Left cardiac atrium (tissue), 4 donors: ENCODE results near the gene IL17REL. TPM values are rescaled to one million over a fixed set of nuclear protein-coding genes. Genes with fewer than 3 reads are reported as not detected.

Experiments used
- ATAC-seq, 2 donors: fragments of 200-7000 bp; cut with Tn5 transposase; one replicate each; pipeline ENCODE4 v1.9.1; 2020; ENCODE audit warnings: mild to moderate bottlenecking in 2 of 2, moderate library complexity in 2 of 2
- DNase-seq: peaks from one replicate; pipeline ENCODE4 v3.0.0-alpha.2; 2020
- intact Hi-C, 2 donors: fragments of 100-400 bp; cut with DNase I; formaldehyde crosslinking; loops; one replicate each; pipeline versions ENCODE4 v1.14.1 to v1.15.1; 2022 to 2023
- total RNA-seq, 2 donors: library from RNA; stranded (reverse); fragmentation: NEBNext Ultra II Directional; extraction: Animal tissue kit (Norgen Biotek cat#: 25700); gene quantifications; one replicate each; pipeline ENCODE4 v1.2.1, GENCODE V29; 2021
- donor health status: DM: no; HTN: yes; CAD: no.
- donor health status: DM: no; HTN: yes; CAD: no; lungs with severe emphysema.
- donor health status: DM: yes; HTN: yes; CAD: no.
- donor health status: Dilated cardiomyopathy.

IL17REL gene
- total RNA-seq, 2 donors from 2014 or later, result not detected

DNA sequence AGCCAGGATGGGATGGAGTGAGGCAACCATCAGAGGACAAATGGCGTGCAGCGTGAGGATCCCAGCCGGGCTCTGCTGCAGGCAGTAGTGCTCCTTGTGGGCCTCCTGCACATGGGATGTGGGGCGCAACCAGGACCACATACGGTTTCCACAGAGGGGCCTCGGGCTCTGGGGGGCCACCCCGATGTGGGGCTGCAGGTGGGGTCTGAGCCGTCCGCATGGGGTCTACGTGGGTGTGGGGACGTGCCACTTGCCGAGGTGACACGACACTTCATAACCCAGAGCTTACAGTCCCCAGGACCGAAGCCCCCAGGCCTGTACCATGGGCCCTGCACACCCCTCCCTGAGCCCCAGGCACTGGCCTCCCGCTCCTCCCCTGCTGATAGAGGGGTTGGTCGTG, 34.8 kb upstream of the IL17REL start:
- ATAC-seq, result no peak
- DNase-seq, result no peak
- intact Hi-C loops, result no loop called here

- DNase-seq (no peak), ATAC-seq (no peak)
- intact Hi-C loops, result no loop called here
Observed at GRCh38 chr22:50046481-50047245, 34.1 kb upstream of the IL17REL start.

DNA sequence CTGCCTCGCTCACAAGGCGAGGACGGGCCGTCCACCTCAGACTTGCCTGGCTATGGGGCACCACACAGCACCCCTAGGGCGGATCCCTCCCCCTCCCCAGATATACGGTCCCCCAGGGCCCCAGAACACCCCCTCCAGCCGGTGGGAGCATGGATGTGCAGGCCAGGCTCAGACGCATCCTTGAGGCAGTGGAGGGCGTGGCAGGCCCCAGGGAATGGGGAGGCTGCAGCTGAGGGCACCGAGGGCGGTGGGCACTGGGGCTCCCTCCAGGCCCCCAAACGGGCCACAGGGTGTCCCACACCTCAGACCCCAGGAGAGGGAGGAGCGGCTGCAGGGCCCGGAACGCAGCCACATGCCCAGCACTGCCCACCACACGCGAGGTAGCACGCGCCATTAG, 33.5 kb upstream of the IL17REL start:
- intact Hi-C loops, result no loop called here
- DNase-seq (no peak), ATAC-seq (no peak)

DNA sequence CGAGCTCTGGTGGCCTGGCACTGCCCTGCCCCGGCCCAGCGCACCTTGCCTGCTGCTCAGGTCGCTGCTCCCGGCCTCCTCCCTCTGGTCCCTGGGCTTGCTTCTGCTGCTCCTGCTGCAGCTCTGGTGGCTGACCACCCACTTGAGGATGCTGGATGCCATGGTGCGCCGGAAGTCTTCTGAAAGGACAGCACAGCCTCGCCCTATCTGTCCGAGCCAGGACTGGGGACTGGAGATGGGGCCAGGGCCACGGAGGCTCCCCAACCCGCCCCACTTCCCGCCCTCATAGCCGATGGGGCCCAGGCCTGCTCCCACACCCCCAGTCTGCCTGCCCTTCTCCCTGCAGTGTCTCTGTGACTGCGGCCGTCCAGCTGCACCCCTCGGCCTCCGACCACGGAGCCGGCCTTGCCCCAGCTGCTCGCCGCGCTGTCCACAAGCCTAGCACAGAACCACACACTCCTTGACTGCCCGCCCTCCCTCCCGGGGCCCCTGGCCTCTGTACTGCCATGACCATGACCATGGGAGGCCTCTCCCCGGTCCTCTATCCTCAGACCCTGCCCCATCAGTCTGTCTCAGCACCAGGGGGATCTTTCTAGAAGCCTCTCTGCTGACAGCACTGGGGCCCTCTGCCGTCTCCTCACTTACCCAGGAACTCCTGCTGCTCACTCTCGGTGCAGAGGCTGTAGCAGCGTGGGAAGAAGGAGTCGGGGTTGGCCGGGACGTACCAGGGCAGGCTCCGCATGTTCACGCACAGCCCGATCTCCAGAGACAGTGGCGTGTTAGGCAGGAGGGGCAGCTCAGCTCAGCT, 32.9 kb upstream of the IL17REL start:
- ATAC-seq, result no peak
- intact Hi-C loops, result no loop called here
- DNase-seq, result no peak

GRCh38 chr22:50044485-50045118, 32.0 kb upstream of the IL17REL start:
- intact Hi-C loops, result no loop called here
- ATAC-seq, result no peak
- DNase-seq, result no peak

DNA sequence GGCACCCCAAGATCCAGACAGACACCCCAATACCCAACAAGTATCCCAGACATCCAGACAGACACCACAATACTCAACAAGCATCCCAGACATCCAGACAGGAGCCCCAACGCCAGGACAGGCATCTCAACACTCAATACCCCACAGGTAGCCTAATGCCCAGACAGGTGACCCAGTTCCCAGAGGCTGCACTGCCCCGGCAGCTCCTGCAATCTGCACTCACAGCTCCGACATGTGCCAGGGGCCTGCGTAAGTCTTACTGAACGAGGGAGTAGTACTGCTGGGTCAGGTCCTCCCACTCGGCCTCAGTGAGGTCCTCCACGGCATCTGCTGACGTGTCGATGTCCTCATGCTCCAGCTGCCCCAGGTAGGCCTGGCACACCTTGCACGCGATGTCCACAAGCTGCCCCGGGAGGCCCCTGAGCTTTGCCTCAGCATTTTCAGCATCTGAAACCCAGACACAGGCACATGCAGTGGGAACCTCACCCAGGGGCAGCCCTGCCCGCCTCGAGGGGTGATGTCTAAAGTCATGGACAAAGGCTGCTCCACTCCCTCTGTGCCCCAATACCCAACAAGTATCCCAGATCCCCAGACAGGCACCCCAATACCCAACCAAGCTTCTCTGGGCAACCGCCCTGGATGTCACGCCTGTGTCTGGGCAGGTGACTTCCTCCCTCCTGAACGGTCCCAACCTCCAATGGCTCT, 28.9 kb upstream of the IL17REL start:
- ATAC-seq (no peak), DNase-seq (no peak)
- intact Hi-C loops, result no loop called here

DNA sequence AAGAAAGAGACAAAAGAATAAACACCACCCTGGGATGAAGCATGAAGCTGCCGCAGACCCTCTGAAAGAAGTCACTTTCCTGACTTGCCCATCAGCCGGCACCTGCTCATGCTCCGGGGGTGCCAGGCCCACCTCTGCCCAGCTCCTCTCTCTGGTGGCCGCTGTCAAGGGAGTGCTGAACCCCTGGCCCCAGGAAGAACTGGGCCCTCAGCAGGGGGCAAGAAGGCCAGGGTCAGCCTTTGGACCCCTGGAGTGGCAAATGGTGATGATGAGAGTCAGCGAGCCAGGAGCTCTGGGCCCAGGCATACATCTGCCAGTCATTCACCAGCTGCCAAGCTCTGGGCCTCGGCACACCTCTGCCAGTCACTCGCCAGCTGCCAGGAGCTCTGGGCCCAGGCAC, 28.2 kb upstream of the IL17REL start:
- DNase-seq, result no peak
- intact Hi-C loops, result no loop called here
- ATAC-seq, result no peak

- ATAC-seq, result no peak
- intact Hi-C loops, result no loop called here
Observed at GRCh38 chr22:50039669-50040443, 27.3 kb upstream of the IL17REL start.

DNA sequence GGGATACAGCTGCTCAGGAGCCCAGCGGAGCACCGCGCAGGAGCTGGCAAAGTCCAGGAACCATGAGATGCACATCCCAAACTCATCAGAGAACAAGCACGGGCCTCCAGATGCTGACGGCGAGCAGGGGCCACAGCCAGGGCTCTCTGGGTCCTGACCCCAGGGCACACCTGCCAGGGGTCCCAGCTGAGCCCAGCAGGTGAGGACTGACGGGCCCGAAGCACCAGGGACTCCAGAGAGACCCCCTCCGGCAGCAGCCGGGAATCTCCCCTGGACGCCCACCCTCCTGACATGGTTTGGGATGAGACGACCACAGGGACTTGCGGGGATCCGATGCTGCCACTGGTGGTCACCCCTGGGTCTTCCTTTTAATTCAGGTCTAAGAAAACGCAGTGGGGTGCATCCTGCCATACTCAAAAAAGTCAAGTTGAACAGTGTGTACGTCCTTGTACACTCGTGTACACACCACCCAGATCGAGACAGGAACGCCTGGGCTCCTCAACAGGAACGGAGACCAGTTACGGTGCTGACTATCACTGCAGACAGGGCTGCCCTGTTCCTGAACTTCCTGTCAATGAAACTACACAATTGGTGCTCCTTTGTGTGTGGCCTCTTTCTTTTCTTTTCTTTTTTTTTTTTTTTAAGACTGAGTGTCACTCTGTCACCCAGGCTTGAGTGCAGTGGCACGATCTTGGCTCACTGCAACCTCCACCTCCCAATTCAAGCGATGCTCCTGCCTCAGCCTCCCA, 23.6 kb upstream of the IL17REL start:
- no peak for ATAC-seq
- DNase-seq, result no peak
- intact Hi-C loops, result no loop called here

More at GRCh38 chr22:50039669-50040443, 27.3 kb upstream of the IL17REL start:
- no peak for DNase-seq

DNA sequence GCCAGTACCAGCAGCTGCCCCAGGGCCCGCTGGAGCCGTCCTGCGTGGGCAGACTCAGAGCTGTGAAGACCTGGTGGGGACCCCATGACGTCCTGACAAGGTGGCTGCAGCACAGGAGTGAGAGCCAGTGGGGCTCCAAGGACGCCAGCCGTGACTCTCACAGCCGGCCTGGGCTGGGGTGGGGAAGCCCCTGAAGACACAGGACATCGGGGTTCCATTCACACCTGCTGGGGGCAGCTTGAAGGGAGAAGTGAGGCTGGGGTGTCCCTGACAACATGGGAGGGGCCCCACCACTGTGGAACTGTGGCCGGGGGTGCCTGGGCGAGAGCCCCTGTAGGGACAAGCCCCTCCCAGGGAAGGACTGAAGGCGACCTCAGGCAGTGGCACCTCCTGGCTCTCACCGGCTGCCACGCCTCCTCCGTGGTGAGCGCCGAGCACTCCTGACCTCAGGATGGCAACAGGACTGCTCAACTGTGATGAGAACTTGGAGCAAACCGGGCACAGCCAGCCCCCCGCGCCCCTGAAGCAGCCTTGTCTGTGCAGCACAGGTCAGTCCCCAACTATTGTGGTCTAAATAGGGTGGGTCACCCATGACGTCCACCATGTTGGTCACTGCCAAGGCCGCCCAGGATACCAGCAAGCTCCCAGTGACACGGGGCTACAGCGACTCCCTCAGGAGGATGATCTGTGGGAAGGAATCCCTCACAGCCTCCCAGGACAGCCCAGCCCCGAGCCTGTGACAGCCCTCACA, 22.7 kb upstream of the IL17REL start:
- intact Hi-C loops, result no loop called here
- no peak for DNase-seq

DNA sequence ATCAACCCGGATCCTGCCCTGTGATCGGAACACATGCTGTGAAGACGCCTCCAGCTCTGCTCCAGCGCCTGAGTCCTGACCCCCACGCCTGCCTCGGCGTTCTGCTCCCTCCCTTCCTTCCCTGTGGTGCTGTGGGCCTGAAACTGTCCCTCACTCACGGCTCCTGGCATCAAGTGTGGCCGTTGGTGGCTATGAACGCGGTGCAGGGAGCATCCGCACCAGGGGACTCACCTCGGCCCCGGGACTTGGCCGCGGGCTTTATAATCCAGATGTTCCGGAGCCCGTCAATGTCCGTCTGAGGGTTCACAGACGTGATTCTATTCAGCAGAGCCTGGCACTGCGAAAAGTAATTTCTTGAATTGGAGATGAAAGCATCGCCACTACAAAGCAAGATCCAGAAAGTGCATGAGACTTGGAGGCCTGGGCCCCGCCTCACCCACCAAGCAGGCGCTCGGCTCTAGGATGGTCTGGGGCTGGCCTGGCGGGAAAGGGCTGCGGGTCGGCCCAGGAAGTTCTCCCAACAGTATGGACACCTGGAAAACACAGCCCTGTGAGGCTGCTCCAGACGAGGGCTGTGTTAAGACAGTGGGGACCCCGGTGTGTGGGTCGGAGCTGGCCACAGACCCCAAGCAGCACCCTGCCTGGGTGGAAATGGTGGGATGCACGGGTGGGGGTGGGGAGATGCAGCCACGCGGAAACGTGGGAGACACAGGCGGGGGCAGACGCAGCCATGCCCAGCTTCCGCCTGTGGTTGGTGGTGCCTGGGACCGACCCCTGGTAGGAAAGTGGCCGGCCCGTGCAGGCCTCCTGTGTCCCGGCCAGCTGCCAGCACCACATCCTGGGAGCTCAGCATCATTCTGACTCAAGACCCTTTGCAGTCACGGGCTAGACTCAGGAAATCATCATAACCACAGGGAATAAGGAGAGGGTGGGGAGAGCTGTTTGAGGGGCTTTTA, 21.8 kb upstream of the IL17REL start:
- ATAC-seq, result no peak
- intact Hi-C loops, result loop anchor here in 1 of 2 donors (5.0 kb wide), 1 partner anchor 267 kb away; no protein-coding TSS in a partner anchor

More for the DNA sequence above, 22.7 kb upstream of the IL17REL start:
- ATAC-seq, result no peak

DNA sequence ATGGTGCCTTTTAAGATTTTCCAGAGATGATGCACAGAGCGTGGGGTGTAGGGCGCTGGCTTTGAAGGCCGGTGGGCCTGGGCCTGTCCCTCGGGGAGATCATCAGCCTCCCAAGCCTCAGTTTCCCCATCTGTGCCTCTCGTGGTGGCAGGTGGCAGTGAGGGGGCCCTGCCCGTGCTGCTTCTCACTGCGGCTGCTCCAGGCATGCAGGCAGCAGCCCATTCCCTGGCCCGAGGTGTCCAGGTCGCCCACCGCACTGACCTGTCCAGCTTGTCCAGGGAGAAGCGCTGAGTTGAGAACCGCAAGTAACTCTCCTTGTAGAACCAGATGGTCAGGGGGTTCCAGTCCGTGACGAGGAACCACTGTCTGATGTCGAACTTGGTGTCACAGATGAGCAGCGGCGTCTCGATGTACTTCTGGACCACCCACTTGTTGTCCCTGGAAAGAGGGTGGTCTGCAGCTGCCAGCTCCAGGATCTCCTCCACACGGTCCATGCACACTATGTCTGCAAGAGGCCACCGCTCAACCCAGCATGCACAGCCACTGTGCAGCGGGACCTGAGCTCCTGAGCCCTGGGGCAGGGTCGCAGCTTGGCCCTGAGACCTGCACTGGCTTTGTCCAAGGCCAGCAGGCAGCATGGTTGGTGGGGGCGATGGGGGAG, 20.5 kb upstream of the IL17REL start:
- ATAC-seq (no peak), DNase-seq (no peak)
- intact Hi-C loops, result loop anchor here in 1 of 2 donors (5.0 kb wide), 1 partner anchor 266 kb away; no protein-coding TSS in a partner anchor

More for the DNA sequence above, 21.8 kb upstream of the IL17REL start:
- no peak for DNase-seq

DNA sequence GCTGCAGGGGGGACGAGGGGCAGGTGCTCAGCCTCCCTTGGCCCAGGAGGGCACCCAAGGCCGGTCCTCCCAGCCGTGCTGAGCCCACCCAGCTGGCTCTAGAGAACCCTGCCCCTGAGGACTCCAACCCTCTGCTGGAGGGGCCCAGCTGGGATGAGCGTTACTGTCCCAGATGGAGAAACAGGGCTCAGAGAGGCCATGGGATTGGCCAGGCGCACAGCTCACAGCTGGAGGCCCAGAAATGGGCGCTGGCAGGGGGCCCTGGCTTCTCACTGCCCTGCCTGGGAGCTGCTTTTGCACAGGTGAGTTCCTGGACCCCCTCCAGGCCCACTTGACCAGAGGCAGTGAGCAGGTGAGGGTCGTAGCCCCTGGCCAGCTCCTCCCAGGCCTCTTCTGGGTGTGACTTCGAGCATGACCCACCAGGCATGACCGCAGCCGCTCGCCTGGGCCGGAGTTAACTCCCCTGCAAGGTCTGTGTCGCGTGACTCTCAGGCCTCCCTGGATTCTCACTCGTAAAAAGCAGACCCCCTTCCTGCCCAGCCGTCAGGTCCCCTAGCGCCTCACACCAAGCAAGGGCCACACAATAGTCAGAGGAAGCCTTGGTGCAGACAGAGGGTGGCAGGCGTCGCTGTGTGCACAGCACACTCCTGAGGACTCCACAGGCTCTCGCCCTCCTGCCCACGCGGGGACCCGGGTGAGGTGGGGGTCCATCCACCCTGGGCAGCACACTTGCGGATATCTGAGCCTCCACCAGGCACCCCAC, 19.7 kb upstream of the IL17REL start:
- ATAC-seq (no peak), DNase-seq (no peak)
- intact Hi-C loops, result loop anchor here in 1 of 2 donors (5.0 kb wide), 1 partner anchor 265 kb away; no protein-coding TSS in a partner anchor

GRCh38 chr22:50031189-50032091, 18.9 kb upstream of the IL17REL start:
- intact Hi-C loops, result loop anchor here (2.0 to 5.0 kb wide), 2 partner anchors 103 to 264 kb away; no protein-coding TSS in a partner anchor
- DNase-seq (no peak), ATAC-seq (no peak)
